Endothelial cell (in vitro differentiated cells): ENCODE data around the gene NXPH3. TPM values are rescaled to one million over a fixed set of nuclear protein-coding genes. Genes with fewer than 3 reads are reported as not detected.

ENCODE experiments used
- DNase-seq: peaks from one replicate; pipeline ENCODE4 v3.0.0; 2021; ENCODE audit warnings: low spot score
- H3K27ac Mint-ChIP-seq: one replicate; pipeline ENCODE4 v1.8.0; 2021; ENCODE audit warnings: mixed read lengths, inconsistent platforms; ENCODE audit not compliant: unreplicated experiment
- H3K27me3 Mint-ChIP-seq: one replicate; pipeline ENCODE4 v1.8.0; 2021; ENCODE audit warnings: mild to moderate bottlenecking, moderate library complexity, mixed read lengths, inconsistent platforms; ENCODE audit not compliant: unreplicated experiment
- H3K36me3 Mint-ChIP-seq: one replicate; pipeline ENCODE4 v1.8.0; 2021; ENCODE audit warnings: mild to moderate bottlenecking, low read depth, mixed read lengths, inconsistent platforms; ENCODE audit not compliant: unreplicated experiment
- H3K4me1 Mint-ChIP-seq: one replicate; pipeline ENCODE4 v1.8.0; 2021; ENCODE audit warnings: mild to moderate bottlenecking, mixed read lengths, inconsistent platforms; ENCODE audit not compliant: unreplicated experiment
- H3K4me3 Mint-ChIP-seq: one replicate; pipeline ENCODE4 v1.8.0; 2021; ENCODE audit warnings: mild to moderate bottlenecking, mixed read lengths, inconsistent platforms; ENCODE audit not compliant: unreplicated experiment
- H3K9me3 Mint-ChIP-seq: one replicate; pipeline ENCODE4 v1.8.0; 2021; ENCODE audit warnings: mixed read lengths, inconsistent platforms; ENCODE audit not compliant: unreplicated experiment
- total RNA-seq: library from RNA; stranded (reverse); fragmentation: NEBNext Ultra II Directional; extraction: Animal tissue kit (Norgen Biotek cat#: 25700); gene quantifications from one replicate; pipeline ENCODE4 v1.2.1, GENCODE V29; 2021; ENCODE audit not compliant: unreplicated experiment
- TF ChIP-seq, protein P1 (sequence below): fragments of 200-600 bp; sonication (generic); IDR thresholded peaks from one replicate; pipeline ENCODE4 v1.5.0; 2021; ENCODE audit warnings: antibody characterized with exemption; ENCODE audit not compliant: unreplicated experiment

NXPH3 gene
- total RNA-seq, 1 donor from 2014 or later: 6.6 TPM

DNA sequence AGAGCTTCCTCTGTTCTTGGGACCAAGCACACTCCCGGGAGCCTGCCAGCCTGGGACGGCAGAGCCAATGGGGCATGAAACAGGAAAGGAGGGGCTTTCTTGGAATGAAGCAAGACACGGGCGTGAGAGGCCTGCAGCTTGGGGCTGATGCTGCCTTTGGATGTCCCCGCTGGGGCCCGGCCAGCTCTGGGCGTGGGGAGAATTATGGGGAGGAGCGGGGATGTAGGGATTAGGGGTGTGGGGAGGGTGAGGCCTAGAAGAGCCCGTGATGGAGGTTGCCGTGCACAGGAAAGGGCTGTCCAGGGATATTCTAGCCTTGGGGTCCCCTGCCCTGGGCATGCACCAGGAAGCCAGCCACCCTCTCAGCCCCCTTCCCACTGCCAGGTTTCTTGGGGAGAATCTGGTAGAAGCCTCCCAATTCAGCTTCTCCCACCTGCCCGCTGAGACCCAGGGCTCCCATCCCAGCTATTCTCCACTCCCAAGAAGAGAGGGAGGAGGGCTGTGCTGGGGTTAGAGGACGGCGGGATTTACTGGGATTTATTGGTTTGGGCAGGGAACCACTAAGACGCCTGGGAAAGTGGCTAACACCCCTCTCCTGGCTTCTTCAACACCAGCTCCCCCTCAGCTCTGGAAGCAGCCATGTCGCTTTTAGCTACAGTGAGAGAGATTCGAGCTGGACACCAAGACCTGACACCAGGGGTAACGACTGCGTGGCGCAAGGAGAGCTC, 20.0 kb upstream of the NXPH3 start:
- Mint-ChIP-seq H3K27me3 (no peaks in the 10 kb centered on the region), H3K9me3 (no peaks in the 10 kb centered on the region), H3K36me3 (peaks cover 4% of the 10 kb centered on the region), H3K27ac (no peak overlapping the region), H3K4me1 (no peaks in the 10 kb centered on the region), H3K4me3 (no peak overlapping the region)
- no peak for DNase-seq
- TF ChIP-seq, protein P1, sequence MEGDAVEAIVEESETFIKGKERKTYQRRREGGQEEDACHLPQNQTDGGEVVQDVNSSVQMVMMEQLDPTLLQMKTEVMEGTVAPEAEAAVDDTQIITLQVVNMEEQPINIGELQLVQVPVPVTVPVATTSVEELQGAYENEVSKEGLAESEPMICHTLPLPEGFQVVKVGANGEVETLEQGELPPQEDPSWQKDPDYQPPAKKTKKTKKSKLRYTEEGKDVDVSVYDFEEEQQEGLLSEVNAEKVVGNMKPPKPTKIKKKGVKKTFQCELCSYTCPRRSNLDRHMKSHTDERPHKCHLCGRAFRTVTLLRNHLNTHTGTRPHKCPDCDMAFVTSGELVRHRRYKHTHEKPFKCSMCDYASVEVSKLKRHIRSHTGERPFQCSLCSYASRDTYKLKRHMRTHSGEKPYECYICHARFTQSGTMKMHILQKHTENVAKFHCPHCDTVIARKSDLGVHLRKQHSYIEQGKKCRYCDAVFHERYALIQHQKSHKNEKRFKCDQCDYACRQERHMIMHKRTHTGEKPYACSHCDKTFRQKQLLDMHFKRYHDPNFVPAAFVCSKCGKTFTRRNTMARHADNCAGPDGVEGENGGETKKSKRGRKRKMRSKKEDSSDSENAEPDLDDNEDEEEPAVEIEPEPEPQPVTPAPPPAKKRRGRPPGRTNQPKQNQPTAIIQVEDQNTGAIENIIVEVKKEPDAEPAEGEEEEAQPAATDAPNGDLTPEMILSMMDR: no peak

DNA sequence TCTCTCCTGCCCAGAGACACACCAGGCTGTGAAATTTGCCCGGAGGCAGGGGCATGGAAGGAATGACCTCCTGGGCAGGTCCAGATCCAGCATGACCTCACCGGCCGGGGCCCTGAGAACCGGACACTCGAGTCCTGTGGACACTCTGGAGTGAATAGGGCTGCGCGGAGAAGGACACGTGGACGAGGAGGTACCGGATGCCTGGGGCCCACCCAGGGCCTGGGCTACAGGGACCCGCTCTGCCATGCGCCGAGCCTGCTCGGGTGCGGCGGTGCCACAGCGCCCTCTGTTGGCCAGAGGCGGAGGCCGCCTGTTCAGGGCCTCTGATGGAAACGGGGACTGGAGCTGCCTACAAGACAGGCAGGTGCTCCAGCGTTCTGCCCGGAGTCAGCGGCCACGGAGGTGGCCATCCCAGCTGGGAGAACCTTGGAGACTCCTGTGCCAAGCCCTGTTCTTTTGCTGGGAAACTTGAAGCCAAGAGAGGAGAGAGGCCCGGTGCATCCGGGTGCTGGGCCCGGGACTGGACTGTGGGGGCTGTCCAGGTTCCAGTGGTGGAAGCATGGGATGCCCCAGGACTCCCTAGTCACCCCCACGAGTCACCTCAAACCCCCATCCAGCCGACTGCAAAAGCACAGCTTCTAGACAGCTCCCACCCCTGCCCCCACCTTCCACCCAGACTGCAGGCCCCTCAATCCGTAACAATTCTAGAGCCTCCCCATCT, 19.3 kb upstream of the NXPH3 start:
- TF ChIP-seq, protein P1: peak; percentile 92
- H3K9me3 Mint-ChIP-seq: no peaks in the 10 kb centered on the region
- H3K4me1 Mint-ChIP-seq: no peaks in the 10 kb centered on the region

DNA sequence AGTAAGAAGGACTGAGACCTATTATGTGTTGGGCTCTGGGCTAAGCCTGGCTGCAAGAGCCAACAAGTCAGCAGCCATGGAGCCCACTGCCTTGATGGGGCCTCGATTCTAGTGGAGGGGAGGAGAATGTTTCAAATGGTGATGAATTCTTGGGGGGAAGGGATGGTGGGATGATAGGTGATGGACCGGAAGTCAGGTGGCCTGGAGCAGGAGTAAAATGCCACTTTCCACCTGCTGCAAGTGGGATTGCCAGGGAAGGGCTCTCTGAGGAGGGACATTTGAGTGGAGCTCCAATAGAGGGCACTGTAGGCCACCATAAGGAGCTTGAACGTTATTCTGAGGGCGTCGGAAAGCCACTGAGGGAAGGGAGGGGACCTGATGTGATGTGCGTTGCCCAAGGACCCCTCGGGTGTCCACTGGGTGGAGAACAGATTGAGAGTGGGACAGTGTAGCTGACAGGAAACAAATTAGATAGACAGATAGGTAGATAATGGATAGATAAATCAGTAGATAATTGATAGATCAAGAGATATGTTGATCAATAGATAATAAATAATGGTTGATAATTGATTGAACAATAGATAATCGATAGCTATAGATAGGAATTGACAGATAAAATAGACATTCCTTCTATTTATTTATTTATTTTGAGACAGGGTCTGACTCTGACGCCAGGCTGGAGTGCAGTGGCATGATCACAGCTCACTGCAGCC, 18.2 kb upstream of the NXPH3 start:
- peaks cover under 1% of the 10 kb centered on the region for H3K27me3 Mint-ChIP-seq
- H3K9me3 Mint-ChIP-seq: no peaks in the 10 kb centered on the region
- no peak overlapping the region for H3K27ac Mint-ChIP-seq
- no peaks in the 10 kb centered on the region for H3K4me1 Mint-ChIP-seq
- no peak overlapping the region for H3K4me3 Mint-ChIP-seq
- TF ChIP-seq, protein P1: peak; percentile 48
- H3K36me3 Mint-ChIP-seq: peaks cover 4% of the 10 kb centered on the region
- DNase-seq: peak; percentile 61

More for the DNA sequence above, 19.3 kb upstream of the NXPH3 start:
- Mint-ChIP-seq H3K27me3 (no peaks in the 10 kb centered on the region), H3K4me3 (no peak overlapping the region), H3K27ac (no peak overlapping the region), H3K36me3 (peaks cover 4% of the 10 kb centered on the region)
- DNase-seq: peak; percentile 94

DNA sequence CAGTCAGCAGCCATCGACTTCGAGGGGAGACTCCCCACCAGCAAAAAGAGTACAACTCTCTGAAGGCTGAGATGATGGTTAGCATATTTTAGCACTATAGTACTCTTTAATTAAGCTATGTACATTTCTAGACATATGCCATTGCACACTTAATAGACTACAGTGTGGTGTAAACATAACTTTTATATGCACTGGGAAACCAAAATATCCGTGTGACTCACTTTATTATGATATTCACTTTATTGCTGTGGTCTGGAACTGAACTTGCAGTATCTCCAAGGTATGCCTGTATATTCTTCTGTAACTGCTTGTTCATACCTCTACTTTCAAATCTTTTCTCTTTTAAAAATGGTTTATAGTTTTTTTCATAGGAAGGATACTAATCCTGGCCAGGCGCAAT, 11.0 kb upstream of the NXPH3 start:
- DNase-seq: no peak
- Mint-ChIP-seq H3K4me1 (peaks cover 4% of the 10 kb centered on the region), H3K4me3 (no peak overlapping the region), H3K36me3 (no peaks in the 10 kb centered on the region), H3K27ac (no peak overlapping the region), H3K27me3 (peaks cover 1% of the 10 kb centered on the region), H3K9me3 (no peaks in the 10 kb centered on the region)
- TF ChIP-seq, protein P1: no peak
